GM18505 (cell line): ENCODE data around the gene NET1.
"Not testable (repeated sequence)": the region's sequence is repeated elsewhere in the genome, so short reads cannot be mapped to it uniquely, and the experiment has no call there.

Experiments used
- ATAC-seq: cut with Tn5 transposase; IDR thresholded peaks from one replicate; pipeline ENCODE4 v1.9.1; 2021; ENCODE audit not compliant: unreplicated experiment
- POLR2A ChIP-seq: IDR thresholded peaks from 4 replicates; pipeline ENCODE4 v1.6.1; 2011; ENCODE audit warnings: borderline replicate concordance; ENCODE audit not compliant: insufficient read depth, insufficient read length; ENCODE audit errors: extremely low read depth

The NET1 gene

GRCh38 chr10:5468262-5469106 lies 56.1 kb downstream of the NET1 start:
- ATAC-seq, result no peak
- no peak for TF ChIP-seq POLR2A

GRCh38 chr10:5469353-5470061 lies 57.1 kb downstream of the NET1 start:
- no peak for ATAC-seq
- TF ChIP-seq POLR2A, result no peak

- ATAC-seq, result no peak
- no peak for TF ChIP-seq POLR2A
These were observed 57.9 kb downstream of the NET1 start for GRCh38 chr10:5470062-5470751.

- ATAC-seq, result not testable (repeated sequence)
These were observed 62.3 kb downstream of the NET1 start for GRCh38 chr10:5474642-5475041.

GRCh38 chr10:5475088-5475487 lies 62.7 kb downstream of the NET1 start:
- ATAC-seq, result not testable (repeated sequence)

- ATAC-seq, result not testable (repeated sequence)
These were observed 63.8 kb downstream of the NET1 start for GRCh38 chr10:5475974-5476807.

GRCh38 chr10:5476918-5477525 lies 64.7 kb downstream of the NET1 start:
- ATAC-seq, result no peak
- TF ChIP-seq POLR2A, result no peak

GRCh38 chr10:5477948-5478693 lies 65.8 kb downstream of the NET1 start:
- no peak for TF ChIP-seq POLR2A
- ATAC-seq, result no peak

- TF ChIP-seq POLR2A, result no peak
- ATAC-seq, result no peak
These were observed 66.4 kb downstream of the NET1 start for GRCh38 chr10:5478694-5479305.

GRCh38 chr10:5479481-5480161 lies 67.3 kb downstream of the NET1 start:
- no peak for ATAC-seq
- no peak for TF ChIP-seq POLR2A

GRCh38 chr10:5480162-5480941 lies 68.0 kb downstream of the NET1 start:
- TF ChIP-seq POLR2A, result no peak
- no peak for ATAC-seq
